ENCODE measurements around the gene CERS3. TPM values are rescaled to one million over a fixed set of nuclear protein-coding genes. Genes with fewer than 3 reads are reported as not detected.

The CERS3 gene
- total and polyA plus RNA-seq, 5 donors from 2014 or later: 0.12 to 0.17 TPM; not detected in 3

DNA sequence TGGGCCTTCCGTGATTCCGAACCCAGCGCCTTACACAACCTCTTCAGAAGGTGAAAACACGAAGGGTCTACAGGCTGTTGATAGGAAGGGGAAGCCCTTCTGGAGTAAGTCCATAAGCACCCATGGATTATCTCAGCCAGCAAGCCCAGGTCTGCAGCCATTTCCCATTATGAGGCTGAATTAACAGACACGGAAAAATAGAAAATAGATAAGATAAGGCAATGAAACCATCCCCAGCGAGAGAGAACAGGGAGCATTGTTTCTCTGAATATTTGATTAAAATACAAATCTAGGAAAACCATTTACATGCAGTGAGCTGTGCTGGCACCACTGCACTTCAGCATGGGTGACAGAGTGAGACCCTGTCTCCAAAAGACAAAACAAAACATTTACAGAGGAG lies 16.2 kb upstream of the CERS3 start:
- H3K27me3 ChIP-seq (ENCODE audit: control insufficient read depth, insufficient read depth, low read length): no peaks in the 10 kb centered on the region
- H3K4me3 Mint-ChIP-seq: no peak overlapping the region
- H3K27ac Mint-ChIP-seq: no peak overlapping the region
- H3K27ac ChIP-seq (ENCODE audit: insufficient read depth, low read length, poor library complexity, severe bottlenecking): no peak overlapping the region
- H3K36me3 Mint-ChIP-seq: no peaks in the 10 kb centered on the region
- H3K4me1 Mint-ChIP-seq: peaks cover 0 to 13% (median 0%) of the 10 kb centered on the region in 4 donors
- H3K27me3 Mint-ChIP-seq: no peaks in the 10 kb centered on the region
- ATAC-seq (ENCODE audit: low read depth in 2 of 2): no peak
- DNase-seq: no peak
- peaks cover 10% of the 10 kb centered on the region for H3K4me1 ChIP-seq (ENCODE audit: control insufficient read depth, insufficient read depth, low read length, poor library complexity, severe bottlenecking)
- no peaks in the 10 kb centered on the region for H3K9me3 ChIP-seq (ENCODE audit: control insufficient read depth in 2 of 2, low read length in 2 of 2)
- no peaks in the 10 kb centered on the region for H3K36me3 ChIP-seq (ENCODE audit: control insufficient read depth, insufficient read depth, low read length)
- H3K4me3 ChIP-seq (ENCODE audit: low read depth, low read length): no peak overlapping the region
- peaks cover 0 to 4% (median 0%) of the 10 kb centered on the region in 7 donors for H3K9me3 Mint-ChIP-seq

DNA sequence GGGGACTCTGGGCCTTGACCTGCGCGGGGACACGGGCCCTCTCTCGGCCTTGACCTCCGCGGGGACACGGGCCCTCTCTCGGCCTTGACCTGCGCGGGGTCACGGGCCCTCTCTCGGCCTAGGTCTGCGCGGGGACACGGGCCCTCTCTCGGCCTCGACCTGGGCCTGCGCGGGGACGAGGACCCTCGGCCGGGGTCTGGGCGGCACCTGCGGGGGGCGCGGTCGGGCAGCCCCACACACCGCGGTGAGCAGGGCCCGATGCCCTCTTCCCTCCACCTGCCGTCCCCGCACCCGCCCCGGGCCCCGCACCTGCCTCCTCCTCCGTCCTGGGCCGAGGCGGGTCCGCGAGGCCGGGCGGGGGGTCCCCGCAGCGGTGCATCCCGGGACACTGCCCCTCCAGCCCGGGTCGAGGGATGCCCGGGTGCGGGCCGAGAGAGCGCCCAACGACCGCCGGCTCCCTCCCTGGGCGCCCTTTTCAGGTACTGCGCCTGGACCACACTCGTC lies 15.6 kb upstream of the CERS3 start:
- Mint-ChIP-seq H3K36me3 (peaks cover 1% of the 10 kb centered on the region), H3K4me1 (peaks cover 0 to 15% (median 0%) of the 10 kb centered on the region in 4 donors), H3K27ac (no peak overlapping the region), H3K4me3 (no peak overlapping the region), H3K9me3 (peaks cover 0 to 4% (median 0%) of the 10 kb centered on the region in 7 donors), H3K27me3 (no peaks in the 10 kb centered on the region)
- H3K9me3 ChIP-seq (ENCODE audit: control insufficient read depth in 2 of 2, low read length in 2 of 2): no peaks in the 10 kb centered on the region
- no peaks in the 10 kb centered on the region for H3K36me3 ChIP-seq (ENCODE audit: control insufficient read depth, insufficient read depth, low read length)
- H3K27ac ChIP-seq (ENCODE audit: insufficient read depth, low read length, poor library complexity, severe bottlenecking): no peak overlapping the region
- no peaks in the 10 kb centered on the region for H3K27me3 ChIP-seq (ENCODE audit: control insufficient read depth, insufficient read depth, low read length)
- DNase-seq (no peak), ATAC-seq (ENCODE audit: low read depth in 2 of 2) (no peak)
- H3K4me1 ChIP-seq (ENCODE audit: control insufficient read depth, insufficient read depth, low read length, poor library complexity, severe bottlenecking): peaks cover 10% of the 10 kb centered on the region
- no peak overlapping the region for H3K4me3 ChIP-seq (ENCODE audit: low read depth, low read length)

DNA sequence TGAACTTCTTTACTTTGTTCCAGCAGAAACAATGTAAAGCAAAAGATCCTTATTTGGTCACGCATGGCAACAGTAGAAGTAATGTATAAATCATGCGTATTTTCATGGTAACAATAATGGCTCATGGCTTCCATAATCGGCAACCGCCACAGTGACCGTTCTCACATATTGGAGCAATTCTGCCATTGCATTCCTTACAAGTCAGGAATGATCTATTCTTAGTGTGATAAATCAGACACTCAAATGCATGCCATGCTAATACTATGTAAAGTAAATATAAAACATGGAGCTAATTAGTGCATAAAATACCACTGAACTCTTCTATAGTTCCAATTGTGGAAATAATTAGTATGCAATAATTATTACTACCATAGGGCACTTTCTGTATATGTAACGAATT lies 13.5 kb upstream of the CERS3 start:
- Histone ChIP-seq H3K4me3 (ENCODE audit: low read depth, low read length) (no peak overlapping the region), H3K4me1 (ENCODE audit: control insufficient read depth, insufficient read depth, low read length, poor library complexity, severe bottlenecking) (peaks cover 10% of the 10 kb centered on the region), H3K27ac (ENCODE audit: insufficient read depth, low read length, poor library complexity, severe bottlenecking) (no peak overlapping the region), H3K36me3 (ENCODE audit: control insufficient read depth, insufficient read depth, low read length) (no peaks in the 10 kb centered on the region), H3K27me3 (ENCODE audit: control insufficient read depth, insufficient read depth, low read length) (no peaks in the 10 kb centered on the region), H3K9me3 (ENCODE audit: control insufficient read depth in 2 of 2, low read length in 2 of 2) (no peaks in the 10 kb centered on the region)
- DNase-seq (no peak), ATAC-seq (ENCODE audit: low read depth in 2 of 2) (no peak)
- peaks cover 10% of the 10 kb centered on the region for H3K36me3 Mint-ChIP-seq
- peaks cover 0 to 15% (median 0%) of the 10 kb centered on the region in 4 donors for H3K4me1 Mint-ChIP-seq
- no peak overlapping the region for H3K27ac Mint-ChIP-seq
- H3K9me3 Mint-ChIP-seq: peaks cover 0 to 5% (median 0%) of the 10 kb centered on the region in 7 donors
- no peak overlapping the region for H3K4me3 Mint-ChIP-seq
- H3K27me3 Mint-ChIP-seq: peaks cover 5% of the 10 kb centered on the region

DNA sequence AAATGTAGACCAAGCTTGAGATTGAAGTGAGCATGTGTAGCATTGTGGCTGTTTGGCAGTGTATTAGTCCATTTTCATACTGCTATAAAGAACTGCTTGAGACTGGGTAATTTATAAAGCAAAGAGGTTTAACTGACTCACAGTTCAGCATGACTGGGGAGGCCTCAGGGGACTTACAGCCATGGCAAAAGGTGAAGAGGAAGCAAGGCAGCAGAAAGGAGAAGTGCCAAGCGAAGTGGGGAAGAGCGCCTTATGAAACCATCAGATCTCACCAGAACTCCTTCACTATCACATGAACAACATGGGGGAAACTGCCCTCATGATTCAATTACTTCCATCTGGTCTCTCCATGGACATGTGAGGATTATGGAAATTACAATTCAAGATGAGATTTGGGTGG lies 8.6 kb upstream of the CERS3 start:
- DNase-seq (no peak), ATAC-seq (ENCODE audit: low read depth in 2 of 2) (no peak)
- H3K27ac ChIP-seq (ENCODE audit: insufficient read depth, low read length, poor library complexity, severe bottlenecking): no peak overlapping the region
- H3K4me1 ChIP-seq (ENCODE audit: control insufficient read depth, insufficient read depth, low read length, poor library complexity, severe bottlenecking): no peaks in the 10 kb centered on the region
- Mint-ChIP-seq H3K36me3 (peaks cover 20% of the 10 kb centered on the region), H3K4me3 (no peak overlapping the region), H3K27ac (no peak overlapping the region), H3K27me3 (peaks cover 5% of the 10 kb centered on the region), H3K4me1 (peaks cover 0 to 3% (median 1%) of the 10 kb centered on the region in 4 donors), H3K9me3 (peaks cover 0 to 6% (median 0%) of the 10 kb centered on the region in 7 donors)
- H3K36me3 ChIP-seq (ENCODE audit: control insufficient read depth, insufficient read depth, low read length): no peaks in the 10 kb centered on the region
- H3K27me3 ChIP-seq (ENCODE audit: control insufficient read depth, insufficient read depth, low read length): no peaks in the 10 kb centered on the region
- no peak overlapping the region for H3K4me3 ChIP-seq (ENCODE audit: low read depth, low read length)
- H3K9me3 ChIP-seq (ENCODE audit: control insufficient read depth in 2 of 2, low read length in 2 of 2): no peaks in the 10 kb centered on the region

DNA sequence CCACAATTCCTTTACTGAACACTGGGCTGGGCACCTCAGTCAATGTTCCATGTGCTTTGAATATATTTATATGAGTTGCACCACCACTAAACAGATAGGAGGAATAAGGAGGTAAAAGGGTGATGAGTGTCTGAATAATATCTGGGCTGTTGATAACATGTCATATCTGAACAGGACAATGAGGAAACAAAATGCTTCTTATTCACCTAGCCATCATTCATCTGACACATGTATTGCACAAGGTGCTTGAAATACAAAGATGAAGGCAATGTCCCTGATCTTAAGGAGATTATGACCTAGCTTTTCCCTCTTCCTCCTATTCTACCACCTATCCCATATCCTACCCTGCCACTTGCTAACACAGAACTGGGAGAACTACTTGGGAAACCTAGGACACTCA lies 8.0 kb upstream of the CERS3 start:
- DNase-seq (no peak), ATAC-seq (ENCODE audit: low read depth in 2 of 2) (no peak)
- peaks cover 0 to 3% (median 1%) of the 10 kb centered on the region in 4 donors for H3K4me1 Mint-ChIP-seq
- H3K27ac Mint-ChIP-seq: no peak overlapping the region
- Histone ChIP-seq H3K4me3 (ENCODE audit: low read depth, low read length) (no peak overlapping the region), H3K27ac (ENCODE audit: insufficient read depth, low read length, poor library complexity, severe bottlenecking) (no peak overlapping the region), H3K36me3 (ENCODE audit: control insufficient read depth, insufficient read depth, low read length) (no peaks in the 10 kb centered on the region), H3K9me3 (ENCODE audit: control insufficient read depth in 2 of 2, low read length in 2 of 2) (no peaks in the 10 kb centered on the region), H3K27me3 (ENCODE audit: control insufficient read depth, insufficient read depth, low read length) (no peaks in the 10 kb centered on the region), H3K4me1 (ENCODE audit: control insufficient read depth, insufficient read depth, low read length, poor library complexity, severe bottlenecking) (no peaks in the 10 kb centered on the region)
- no peak overlapping the region for H3K4me3 Mint-ChIP-seq
- H3K9me3 Mint-ChIP-seq: peaks cover 0 to 6% (median 0%) of the 10 kb centered on the region in 7 donors
- H3K27me3 Mint-ChIP-seq: peaks cover 5% of the 10 kb centered on the region
- H3K36me3 Mint-ChIP-seq: peaks cover 20% of the 10 kb centered on the region

DNA sequence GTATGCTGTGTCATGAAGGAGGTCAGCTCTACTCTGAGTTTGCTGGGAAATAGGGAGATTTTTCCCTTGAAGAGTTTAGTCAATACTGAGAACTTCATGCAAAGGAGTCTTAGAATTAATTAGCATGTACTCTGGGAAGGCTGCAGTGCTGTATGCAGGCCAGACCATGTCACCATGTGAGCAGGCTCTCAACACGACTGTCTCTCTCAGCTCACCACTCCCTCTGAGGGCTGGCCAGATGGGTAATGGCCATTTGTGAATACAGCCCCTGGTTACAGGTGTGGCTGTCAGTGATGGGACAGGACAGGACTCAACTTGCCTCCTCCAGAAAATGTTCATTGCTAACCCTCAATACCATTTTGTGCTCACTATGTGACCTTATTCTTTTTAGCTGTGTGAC lies 5.1 kb upstream of the CERS3 start:
- DNase-seq: no peak
- Histone ChIP-seq H3K9me3 (ENCODE audit: control insufficient read depth in 2 of 2, low read length in 2 of 2) (no peaks in the 10 kb centered on the region), H3K4me1 (ENCODE audit: control insufficient read depth, insufficient read depth, low read length, poor library complexity, severe bottlenecking) (no peaks in the 10 kb centered on the region), H3K27me3 (ENCODE audit: control insufficient read depth, insufficient read depth, low read length) (no peaks in the 10 kb centered on the region), H3K4me3 (ENCODE audit: low read depth, low read length) (no peak overlapping the region), H3K27ac (ENCODE audit: insufficient read depth, low read length, poor library complexity, severe bottlenecking) (no peak overlapping the region), H3K36me3 (ENCODE audit: control insufficient read depth, insufficient read depth, low read length) (no peaks in the 10 kb centered on the region)
- Mint-ChIP-seq H3K27ac (no peak overlapping the region), H3K9me3 (peaks cover 0 to 3% (median 0%) of the 10 kb centered on the region in 7 donors), H3K4me3 (no peak overlapping the region), H3K4me1 (peaks cover 0 to 3% (median 0%) of the 10 kb centered on the region in 4 donors), H3K27me3 (peaks cover 2% of the 10 kb centered on the region), H3K36me3 (peaks cover 14% of the 10 kb centered on the region)
- no peak for ATAC-seq (ENCODE audit: low read depth in 2 of 2)

DNA sequence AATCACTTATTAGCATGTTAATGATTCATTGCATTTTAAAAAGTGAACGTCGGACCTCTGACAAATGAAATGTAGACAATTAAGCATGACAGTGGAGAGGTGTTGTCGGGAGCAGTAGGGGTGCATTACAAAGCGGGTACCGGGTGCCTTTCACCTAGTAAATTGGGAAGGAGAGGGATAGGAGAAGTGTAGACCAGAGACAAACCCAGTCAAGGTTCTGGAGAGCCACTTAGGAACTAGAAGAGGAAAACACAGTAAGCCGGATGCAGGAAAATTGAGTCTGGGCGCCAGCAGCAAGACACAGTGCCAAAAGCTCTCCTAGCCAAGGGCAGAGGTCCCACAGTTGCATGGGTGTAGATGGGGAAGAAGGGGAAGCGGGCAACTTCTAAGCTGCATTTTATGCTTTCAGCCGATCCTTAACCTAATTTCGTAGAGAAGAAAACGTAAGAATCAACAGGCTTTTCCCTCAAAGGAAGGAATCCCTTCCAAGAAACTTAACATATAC lies 3.1 kb upstream of the CERS3 start:
- Histone ChIP-seq H3K9me3 (ENCODE audit: control insufficient read depth in 2 of 2, low read length in 2 of 2) (no peaks in the 10 kb centered on the region), H3K36me3 (ENCODE audit: control insufficient read depth, insufficient read depth, low read length) (no peaks in the 10 kb centered on the region), H3K4me3 (ENCODE audit: low read depth, low read length) (no peak overlapping the region), H3K27ac (ENCODE audit: insufficient read depth, low read length, poor library complexity, severe bottlenecking) (no peak overlapping the region), H3K27me3 (ENCODE audit: control insufficient read depth, insufficient read depth, low read length) (no peaks in the 10 kb centered on the region), H3K4me1 (ENCODE audit: control insufficient read depth, insufficient read depth, low read length, poor library complexity, severe bottlenecking) (no peaks in the 10 kb centered on the region)
- Mint-ChIP-seq H3K36me3 (peaks cover 13% of the 10 kb centered on the region), H3K4me3 (no peak overlapping the region), H3K9me3 (peaks cover 0 to 2% (median 0%) of the 10 kb centered on the region in 7 donors), H3K27me3 (no peaks in the 10 kb centered on the region), H3K4me1 (peaks cover 0 to 3% (median 0%) of the 10 kb centered on the region in 4 donors), H3K27ac (peak overlapping the region in 1 of 3 donors; percentile 53)
- DNase-seq (no peak), ATAC-seq (ENCODE audit: low read depth in 2 of 2) (no peak)

DNA sequence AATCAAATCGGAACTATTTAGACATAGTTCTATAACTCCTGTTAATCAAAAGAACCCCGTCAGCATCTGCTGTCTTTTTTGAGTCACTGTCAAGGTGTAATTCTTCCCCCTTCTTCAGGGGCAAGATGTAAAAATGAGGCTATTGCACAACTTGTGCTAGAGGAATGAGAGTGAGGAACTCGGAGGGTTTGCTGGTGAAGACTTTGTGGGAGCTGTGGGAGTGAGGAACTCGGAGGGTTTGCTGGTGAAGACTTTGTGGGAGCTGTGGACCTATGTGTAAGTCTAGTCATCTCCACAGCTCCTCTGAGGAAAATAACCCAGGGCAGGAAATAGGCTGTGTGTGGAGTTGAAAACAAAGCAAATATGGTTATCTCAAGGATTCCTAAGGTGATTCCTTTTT lies 2.5 kb upstream of the CERS3 start:
- Mint-ChIP-seq H3K4me3 (no peak overlapping the region), H3K4me1 (no peaks in the 10 kb centered on the region), H3K9me3 (peaks cover 0 to 2% (median 0%) of the 10 kb centered on the region in 7 donors), H3K36me3 (peaks cover 11% of the 10 kb centered on the region), H3K27me3 (no peaks in the 10 kb centered on the region), H3K27ac (no peak overlapping the region)
- H3K4me3 ChIP-seq (ENCODE audit: low read depth, low read length): no peak overlapping the region
- no peaks in the 10 kb centered on the region for H3K27me3 ChIP-seq (ENCODE audit: control insufficient read depth, insufficient read depth, low read length)
- H3K36me3 ChIP-seq (ENCODE audit: control insufficient read depth, insufficient read depth, low read length): no peaks in the 10 kb centered on the region
- DNase-seq: no peak
- no peaks in the 10 kb centered on the region for H3K4me1 ChIP-seq (ENCODE audit: control insufficient read depth, insufficient read depth, low read length, poor library complexity, severe bottlenecking)
- H3K9me3 ChIP-seq (ENCODE audit: control insufficient read depth in 2 of 2, low read length in 2 of 2): no peaks in the 10 kb centered on the region
- H3K27ac ChIP-seq (ENCODE audit: insufficient read depth, low read length, poor library complexity, severe bottlenecking): no peak overlapping the region
- no peak for ATAC-seq (ENCODE audit: low read depth in 2 of 2)
